NCI-H748 treated with DMSO at 0.1 percent for 48 hours (cell line): ENCODE measurements around the gene LACTBL1.

Source experiments
- DNase-seq: peaks from one replicate; lab custom pipeline; 2025; lab: John Stamatoyannopoulos, UW

LACTBL1 gene

DNA sequence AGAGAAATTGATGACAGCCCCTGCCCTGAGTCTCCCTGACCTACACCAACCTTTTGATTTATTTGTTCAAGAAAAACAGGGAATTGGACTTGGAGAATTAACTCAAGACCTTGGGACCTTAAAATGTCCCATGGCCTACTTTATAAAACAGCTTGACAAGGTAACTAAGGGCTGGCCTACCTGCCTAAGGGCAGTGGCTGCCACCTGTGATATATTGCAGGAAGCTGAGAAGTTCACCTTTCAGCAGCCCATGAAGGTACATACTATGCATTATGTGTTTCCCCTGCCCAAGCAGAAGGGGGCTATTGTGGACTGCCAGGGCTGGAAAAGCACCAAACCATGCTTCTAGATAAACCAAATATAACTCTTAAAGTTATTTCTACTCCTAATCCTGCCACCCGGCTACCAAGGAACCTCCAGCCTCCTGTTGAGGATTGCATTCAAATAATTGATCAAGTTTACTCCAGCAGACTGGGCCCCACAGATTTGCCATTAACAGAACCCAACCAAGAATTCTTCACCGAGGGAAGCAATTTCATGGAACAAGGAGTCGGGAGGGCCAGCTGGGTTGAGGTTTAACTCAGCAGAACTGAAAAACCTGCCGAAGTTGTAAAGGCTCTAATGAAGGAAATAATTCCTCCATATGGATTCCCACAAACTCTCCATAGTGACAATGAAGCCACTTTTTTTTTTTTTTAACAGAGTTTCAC lies 28.2 kb downstream of the LACTBL1 start:
- no peak for DNase-seq

DNA sequence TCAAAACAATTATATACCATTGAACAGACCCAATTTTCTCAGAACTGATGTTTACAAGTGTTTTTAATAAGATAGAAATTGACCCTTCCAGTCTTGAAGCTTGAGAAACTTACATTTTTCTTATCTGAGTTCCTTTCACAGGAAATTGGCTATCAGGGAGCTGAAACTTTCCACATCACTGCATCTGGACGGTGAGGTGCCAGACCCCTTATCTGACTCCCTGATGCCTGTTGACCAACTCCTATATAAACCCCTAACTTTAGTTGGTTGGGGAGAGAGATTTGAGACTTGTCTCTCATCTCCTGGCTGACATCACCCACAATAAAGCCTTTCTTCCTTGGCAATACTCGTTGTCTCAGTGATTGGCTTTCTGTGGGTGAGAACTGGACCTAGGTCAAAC lies 31.4 kb downstream of the LACTBL1 start:
- no peak for DNase-seq

DNA sequence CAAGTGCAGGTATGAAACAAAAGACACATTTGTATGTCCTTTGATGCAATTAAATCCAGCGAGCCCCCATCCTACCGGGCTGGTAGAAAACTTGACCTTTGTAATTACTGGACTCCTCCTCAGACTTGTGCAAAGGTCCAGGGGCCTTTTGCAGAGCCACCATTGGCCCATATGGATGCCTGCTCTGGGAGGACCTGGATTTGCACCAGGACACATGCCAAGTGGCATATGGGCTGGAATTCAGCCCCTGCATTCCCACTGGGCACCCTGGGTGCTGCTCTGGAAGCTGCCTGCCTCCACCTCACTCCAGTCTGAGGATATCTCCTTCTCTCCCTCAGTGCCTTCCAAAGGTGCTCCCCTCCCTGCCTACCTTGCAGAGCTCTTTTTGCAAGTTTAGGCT lies 36.0 kb downstream of the LACTBL1 start:
- no peak for DNase-seq

DNA sequence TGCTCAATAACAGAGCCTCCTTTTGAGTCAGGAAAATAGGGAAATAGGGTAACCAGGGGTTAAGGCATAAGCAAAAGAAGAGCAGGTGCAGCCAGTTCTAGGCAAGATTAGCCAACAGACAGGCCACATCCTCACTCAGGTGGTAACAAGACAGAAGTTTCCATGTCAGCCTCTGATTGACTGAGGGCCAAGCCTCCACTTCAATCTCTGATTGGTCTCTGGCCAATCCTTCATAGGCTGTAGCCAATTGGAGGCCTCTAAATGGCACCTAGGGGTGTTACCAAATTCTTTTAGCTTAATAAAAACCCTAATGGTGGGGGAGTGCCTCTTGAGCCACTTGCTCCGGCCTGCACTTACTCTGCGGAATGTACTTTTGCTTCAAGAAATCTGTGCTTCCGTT lies 37.2 kb downstream of the LACTBL1 start:
- DNase-seq, result no peak

DNA sequence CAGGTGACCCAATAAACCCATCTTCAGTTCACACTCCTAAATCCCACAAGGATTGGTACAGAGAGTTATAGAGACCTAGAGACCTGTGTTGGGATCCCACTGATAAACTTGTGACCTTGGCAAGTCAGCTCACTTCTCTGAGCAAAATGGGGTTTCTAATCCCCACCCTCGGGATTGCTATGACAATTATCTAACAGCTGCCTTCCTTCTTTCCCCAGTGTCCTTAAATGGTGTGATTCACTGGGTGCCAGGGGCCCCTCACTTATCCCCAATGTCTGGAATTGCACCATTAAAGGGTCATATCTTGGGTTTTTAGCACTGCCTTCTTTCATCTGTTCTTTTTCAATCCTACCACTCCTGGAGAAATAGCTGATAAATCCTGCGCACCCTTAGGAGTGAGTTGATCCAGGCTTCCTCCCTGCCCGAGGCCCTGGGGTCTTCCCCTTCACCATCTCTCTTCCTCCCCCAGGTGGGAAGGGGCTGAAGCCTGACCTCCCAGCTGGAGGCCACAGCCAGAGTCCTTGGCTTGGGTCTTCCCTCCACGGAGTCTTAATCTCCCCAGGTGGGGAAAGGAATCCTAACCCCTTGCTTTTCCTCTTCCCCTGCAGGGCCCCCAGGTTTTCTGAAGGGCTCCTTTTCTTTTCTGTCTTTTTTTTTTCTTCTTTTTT lies 39.7 kb downstream of the LACTBL1 start:
- DNase-seq, result no peak

DNA sequence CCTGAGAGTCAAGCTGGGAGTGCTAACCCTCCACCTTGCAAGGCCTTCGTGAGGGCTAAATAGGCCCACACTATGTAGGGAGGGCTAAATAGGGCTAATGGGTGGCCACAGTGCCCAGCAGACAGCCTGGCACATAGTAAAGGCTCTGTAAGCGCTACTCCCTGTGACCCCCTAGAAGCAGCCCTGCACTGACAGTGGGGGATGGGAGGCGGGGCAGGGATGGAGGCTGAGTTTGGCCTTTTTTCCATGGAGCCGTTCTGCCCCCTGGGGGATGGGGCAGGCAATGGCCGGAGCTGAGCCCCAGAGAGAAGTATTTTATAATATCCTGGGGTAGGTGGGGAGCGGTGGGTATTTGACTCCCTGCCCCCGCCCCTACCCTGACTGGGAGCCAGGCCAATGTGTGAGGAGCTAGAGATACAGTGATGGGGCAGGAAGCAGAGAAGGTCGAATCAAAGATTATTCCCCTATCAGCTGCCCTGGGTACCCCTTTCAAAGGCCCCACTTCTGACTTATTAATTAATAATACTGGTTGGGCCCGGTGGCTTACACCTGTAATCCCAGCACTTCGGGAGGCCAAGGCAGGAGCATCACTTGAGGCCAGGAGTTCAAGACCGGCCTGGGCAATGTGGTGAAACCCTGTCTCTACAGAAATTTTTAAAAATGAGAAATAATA lies 42.3 kb downstream of the LACTBL1 start:
- peak; percentile 1 for DNase-seq

DNA sequence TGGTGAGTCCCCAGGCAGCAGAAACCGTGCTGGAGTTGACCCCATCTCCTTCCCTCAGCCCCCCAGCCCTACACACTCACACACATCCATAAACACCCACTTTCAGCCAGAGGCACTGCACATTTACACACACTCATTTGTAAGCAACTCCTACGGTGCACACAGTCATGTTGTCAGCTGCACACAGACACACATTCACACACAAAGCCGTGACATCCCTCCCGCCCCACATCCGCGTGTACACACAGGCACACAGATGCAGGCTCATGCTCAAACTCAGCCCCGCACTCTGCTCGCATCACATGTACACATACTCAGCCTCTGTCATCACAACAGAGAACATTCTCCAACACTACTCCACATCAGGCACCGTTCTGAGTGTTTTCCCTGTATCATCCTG lies 47.6 kb downstream of the LACTBL1 start:
- no peak for DNase-seq

DNA sequence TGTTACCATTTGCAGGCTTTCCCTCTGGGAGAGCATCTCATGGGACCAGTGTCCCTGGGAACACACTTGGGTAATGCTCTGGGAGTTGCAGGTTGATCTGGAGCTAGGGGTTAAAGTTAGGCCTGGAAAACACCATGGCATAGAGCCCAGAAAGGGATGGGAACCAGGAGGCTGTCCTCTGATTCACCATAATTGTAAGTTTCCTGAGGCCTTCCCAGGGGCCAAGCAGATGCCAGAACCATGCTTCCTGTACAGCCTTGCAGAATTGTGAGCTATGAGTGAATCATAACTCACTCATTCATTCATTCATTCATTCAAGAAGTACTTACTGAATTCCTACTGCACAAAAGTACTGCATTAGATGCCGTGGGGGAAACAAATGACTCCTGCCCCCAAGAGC lies 50.0 kb downstream of the LACTBL1 start:
- no peak for DNase-seq

DNA sequence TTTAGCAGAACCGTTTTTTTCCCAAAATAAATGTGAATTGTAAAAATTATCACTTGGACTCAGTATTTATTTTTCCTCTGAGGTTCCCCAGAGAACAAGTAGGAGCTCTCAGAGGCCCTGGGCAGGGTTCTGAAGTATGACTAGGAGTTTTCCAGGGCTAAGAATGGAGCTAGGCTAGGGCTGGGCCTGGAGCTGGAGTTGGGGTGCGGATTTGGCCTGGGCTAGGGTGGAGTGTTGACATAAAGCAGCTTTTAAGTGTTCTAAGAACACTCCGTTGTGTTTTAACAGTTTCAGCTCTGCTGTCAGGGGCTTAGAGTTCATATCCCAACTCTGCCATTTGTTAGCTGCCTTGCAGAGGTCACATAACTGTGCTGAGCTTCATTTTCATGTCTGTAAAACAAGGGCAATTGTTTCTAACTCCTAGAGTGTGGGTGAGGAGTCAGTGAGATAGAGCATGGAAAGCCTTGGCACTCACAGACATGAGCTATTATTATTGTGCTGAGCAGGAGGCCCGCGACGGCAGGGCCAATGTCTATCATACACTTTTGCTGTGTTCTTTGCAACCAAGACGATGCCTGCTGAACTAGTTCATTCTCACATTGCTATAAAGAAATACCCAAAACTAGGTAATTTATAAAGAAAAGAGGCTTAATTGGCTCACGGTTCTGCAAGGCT lies 51.1 kb downstream of the LACTBL1 start:
- DNase-seq, result no peak

DNA sequence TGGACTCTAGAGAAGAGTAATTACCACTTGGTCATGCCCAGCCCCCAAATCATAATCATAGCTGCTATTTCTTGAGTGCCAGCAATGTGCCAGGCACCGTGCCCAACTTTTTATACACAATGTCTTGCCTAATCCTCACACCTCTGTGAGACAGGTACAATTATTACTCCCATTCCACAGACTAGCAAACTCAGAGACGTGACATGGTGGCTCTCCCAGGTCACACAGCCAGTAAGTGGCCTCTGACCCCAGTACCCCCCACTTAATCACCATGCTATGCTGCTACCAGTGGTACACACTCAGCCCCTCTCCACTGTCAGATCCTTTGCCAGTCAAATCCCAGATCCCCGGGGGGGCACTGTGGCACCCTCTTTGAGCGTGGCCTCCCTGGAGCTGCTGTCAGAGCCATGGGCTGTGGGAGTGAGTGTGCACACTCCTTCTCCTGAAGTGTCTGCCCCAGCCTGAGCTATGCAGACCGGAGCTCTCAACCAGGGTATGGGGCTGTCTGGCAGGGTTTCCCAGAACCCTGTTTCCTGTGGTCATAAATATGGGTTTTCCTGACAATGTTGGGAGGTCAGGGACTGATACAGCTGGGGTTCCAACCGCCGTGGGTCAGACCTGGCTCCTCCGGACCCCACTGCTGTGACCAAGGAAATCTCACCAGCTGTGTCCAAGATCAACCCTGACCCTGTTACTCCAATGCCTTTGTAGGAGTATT lies 51.8 kb downstream of the LACTBL1 start:
- no peak for DNase-seq

DNA sequence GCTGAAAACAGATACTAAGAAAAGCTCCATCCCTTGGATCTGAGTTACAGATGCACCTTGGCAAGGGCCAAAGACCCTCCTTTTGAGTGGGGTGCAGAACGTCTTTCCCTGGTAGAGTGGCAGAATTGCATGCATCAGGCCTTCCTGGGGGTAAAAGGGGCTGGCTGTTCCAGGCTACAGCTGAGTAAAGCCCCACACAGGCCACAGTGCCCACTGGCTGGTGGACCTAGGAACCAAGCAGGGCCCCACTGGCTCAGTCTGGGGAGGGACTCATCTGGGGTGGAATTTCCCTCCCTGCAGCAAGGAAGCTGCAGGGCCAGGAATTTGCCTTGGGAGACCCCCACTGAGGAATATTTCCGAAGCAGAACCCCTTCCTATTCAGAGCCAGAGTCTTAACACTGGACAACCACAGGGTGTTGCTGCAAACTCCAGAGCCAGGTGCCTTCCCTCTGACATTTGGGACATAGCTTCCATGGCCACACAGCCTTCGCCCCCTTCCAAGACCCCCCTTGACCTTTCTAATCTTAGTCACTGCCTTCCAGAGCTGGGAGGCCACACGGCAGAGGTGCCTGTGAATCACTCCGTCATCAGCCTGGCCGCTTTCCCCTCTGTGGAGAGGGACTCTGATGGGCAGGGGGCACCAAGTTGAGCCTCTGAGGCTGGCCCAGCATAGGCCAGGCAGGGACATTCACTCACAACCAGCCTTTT lies 52.5 kb downstream of the LACTBL1 start:
- DNase-seq, result no peak

DNA sequence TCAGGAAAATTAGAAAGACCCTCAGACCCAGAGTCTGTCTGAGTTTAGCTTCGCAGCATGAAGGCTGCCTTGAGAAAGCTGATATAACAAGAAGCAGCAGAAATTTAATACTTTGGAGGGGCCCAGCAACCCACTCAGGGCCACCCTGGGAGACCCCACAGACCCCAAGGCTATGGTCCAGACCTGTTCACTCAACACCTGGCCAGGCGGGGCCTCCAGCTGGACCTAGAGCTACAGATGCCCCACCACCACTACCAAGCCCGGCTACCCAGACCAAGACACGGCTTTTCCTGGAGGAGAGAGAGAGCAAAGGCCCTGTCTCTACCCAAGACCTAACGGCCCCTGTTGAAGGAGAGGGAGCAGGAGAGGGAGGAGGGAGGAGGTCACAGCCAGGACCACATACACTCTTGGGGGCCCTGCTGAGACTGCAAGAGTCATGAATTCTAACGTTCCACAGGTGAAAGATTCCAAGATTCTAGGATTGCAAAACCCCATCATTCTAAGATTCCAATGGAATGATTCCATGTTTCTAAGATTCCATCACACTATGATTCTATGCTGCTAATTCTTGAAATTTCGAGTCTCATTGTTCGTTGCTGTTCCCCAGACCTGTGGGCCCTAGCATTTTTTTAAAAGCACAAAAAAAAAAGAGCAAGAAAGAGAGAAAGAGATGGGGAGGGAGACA lies 53.2 kb downstream of the LACTBL1 start:
- no peak for DNase-seq

DNA sequence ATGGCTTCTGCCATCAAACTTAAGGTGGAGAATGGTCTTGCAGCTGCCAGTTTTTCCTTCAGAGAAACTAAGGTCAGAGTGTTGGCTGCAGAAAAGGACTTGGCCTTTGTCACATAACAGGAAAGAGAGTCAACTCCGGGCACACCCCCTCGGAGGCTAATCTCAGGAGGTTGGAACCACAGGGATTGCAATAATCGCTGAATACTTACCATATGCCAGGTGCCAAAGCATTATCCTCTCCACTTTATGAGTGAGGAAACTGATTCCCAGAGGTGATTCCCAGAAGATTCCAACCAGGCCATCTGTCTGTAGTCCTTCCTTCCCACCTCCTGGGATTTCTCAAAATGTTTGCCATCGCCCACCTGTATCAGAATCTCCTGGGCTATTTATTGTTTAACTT lies 54.0 kb downstream of the LACTBL1 start:
- DNase-seq, result no peak

DNA sequence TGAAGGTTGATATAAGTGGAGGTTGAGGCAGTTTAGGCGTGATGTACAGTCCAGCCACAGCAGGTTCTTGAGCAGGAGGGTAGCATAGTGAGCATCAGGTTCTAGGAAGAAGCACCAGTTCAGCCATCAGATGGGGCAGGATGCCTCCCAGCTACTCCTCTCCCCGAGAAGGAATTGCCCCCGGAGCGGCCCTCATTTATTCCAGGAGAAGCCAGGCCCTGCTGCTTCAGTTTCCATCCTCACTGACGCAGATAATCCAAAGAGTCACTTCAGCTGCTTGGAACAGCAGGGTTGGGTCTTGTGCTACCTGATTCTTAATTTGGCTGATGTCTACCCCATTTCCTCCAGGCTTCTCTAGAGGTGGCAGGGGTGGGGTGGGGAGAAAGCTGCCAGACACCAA lies 54.7 kb downstream of the LACTBL1 start:
- DNase-seq, result no peak

DNA sequence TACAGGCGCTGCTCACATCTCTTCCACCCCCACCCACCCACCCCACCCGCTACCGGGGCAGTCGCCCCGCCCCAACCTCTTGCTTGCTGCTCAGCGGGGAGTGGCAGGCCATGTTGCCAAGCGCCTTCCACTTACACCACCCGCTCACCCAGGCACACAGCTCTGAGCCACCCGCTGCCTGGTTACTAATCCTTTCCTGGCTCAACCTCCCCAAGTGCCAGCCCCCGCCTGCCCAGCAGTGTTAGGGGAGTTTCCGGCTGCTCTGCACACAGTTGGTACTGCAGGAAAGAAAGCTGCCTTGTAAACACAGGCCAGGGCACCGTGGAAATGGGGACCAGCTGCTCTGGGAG lies 56.2 kb downstream of the LACTBL1 start:
- DNase-seq, result no peak

DNA sequence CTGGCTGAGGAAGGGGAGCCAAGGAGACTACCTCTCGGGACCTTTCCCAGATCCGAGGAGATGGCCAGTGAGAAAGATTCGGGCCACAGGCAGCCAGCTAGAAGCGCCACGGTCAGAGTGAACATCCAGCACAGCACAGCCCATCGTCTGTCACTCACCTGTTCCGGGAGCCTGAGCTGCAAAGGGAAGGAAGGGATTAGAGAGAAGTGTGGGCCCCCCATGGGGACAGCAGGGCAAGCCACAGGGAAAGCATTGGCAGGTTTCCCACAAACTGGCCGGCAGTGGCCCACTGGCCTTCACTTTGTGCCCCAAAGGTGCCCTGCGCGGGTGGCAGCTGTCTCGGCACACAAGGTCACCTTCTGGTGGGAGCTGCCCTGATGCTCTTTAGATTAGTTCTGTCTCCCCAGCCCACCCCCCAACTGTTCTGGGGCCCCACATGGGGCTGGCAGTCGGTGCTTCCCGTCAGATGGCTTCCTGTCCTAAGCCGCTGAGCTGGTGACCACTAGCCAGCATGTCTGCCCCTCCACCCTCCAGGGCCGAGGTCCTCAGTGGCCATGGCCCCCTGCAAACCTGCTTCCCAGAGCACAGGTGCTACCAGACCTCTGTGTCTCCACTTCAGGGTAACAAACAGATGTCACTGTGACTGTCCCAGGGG lies 56.7 kb downstream of the LACTBL1 start:
- no peak for DNase-seq

DNA sequence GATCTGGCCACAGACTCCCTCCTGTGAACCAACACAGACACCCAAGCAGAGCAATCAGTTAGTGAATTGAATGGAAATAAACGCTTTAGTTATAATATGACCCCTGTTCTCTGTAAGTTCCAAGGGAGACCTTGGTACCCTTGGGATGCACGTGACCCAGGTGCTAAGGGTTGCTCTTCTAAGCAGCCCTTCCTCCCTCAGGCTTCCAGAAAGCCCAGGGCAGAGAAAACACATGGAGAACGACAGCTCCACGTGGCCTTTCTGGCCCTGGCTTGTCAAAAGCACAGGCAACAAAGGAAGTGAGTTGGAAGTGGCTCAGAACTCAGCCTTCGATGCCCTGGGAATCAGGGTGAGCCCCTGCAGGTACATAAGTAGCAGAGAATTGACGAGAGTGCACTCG lies 57.4 kb downstream of the LACTBL1 start:
- no peak for DNase-seq

DNA sequence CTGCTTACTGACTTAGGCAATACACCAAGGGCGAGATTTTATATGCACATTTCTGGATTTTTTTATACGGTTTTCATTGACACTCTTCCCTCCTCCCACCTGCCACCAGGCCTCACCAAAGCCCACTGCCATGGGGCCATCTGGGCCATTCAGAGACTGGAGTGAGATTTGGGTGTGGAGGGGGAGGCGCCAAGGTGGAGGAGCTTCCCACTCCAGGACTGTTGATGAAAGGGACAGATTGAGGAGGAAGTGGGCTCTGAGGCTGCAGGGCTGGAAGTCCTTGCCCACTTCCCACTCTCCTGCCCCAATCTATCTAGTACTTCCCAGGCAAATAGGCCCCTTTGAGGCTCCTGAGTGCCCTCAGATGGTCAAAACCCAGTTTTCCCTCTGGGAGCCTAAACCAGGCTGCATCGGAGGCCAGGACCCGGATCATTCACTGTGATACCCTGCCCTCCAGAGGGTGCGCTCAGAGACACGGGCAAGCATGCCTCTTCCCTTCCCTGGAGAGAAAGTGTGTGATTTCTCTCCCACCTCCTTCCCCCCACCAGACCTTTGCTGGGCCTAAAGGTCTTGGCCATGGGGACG lies 57.9 kb downstream of the LACTBL1 start:
- no peak for DNase-seq

DNA sequence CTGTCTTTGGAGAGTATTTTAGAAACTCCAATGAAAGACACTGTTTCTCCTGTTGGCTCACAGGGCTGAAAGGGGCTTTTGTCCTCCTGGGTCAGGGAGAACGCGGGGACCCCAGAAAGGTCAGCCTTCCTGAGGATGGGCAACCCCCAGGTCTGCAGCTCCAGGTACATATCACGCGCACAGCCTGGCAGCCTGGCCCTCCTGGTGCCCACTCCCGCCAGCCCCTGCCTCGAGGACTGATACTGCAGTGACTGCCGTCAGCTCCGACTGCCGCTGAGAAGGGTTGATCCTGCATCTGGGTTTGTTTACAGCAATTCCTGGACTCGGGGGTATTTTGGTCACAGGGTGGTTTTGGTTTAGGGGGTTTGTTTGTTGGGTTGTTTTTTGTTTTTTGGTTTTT lies 58.5 kb downstream of the LACTBL1 start:
- no peak for DNase-seq
